ENCODE data around the gene SYT3.

SYT3 gene

DNA sequence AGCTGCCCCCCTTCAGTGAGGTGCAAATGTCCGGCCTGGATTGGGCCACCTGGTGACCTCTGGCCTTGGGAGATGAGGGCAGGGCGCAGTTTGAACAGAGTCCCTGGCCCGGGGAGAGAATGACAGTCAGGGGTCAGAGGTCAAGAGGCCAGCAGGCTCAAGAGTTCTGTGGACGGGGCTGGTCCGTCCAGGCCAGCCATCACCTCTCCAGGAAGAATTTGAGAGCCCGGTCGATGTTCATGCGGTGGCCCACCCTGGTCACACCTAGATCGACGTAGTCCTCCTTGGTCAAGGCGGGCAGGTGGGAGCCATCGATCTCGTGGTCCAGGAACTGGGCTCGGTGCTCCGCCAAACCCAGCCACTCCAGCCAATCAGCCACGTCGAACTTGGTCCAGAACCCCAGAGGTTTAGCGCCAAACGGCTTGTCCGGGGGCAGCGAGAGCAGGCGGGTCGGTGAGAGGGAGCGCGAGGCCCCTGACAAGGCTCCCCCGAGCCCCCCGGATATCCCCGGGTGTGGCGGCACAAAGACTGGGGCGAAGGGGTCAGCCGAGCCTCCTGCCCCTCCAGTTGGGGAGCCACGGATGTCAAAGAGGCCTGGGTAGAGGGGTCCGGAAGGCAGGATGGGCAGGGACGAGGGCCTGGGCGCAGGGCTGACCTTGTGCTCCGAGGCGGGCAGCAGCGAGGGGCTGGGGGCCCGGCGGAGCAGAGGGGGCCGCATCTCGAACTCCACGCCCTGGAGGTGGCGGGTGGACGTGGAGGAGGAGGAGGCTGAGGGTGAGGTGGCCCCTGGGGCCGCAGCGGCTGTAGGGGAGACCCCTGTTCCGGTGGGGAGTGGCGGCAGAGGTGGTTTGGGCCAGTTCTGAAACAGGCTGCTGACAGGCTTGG lies 22.3 kb upstream of the SYT3 start:
- no peak for DNase-seq

- no peak for DNase-seq
Measured at GRCh38 chr19:50661023-50661422, 21.3 kb upstream of the SYT3 start.

GRCh38 chr19:50660088-50660366 lies 20.3 kb upstream of the SYT3 start:
- no peak for DNase-seq

DNA sequence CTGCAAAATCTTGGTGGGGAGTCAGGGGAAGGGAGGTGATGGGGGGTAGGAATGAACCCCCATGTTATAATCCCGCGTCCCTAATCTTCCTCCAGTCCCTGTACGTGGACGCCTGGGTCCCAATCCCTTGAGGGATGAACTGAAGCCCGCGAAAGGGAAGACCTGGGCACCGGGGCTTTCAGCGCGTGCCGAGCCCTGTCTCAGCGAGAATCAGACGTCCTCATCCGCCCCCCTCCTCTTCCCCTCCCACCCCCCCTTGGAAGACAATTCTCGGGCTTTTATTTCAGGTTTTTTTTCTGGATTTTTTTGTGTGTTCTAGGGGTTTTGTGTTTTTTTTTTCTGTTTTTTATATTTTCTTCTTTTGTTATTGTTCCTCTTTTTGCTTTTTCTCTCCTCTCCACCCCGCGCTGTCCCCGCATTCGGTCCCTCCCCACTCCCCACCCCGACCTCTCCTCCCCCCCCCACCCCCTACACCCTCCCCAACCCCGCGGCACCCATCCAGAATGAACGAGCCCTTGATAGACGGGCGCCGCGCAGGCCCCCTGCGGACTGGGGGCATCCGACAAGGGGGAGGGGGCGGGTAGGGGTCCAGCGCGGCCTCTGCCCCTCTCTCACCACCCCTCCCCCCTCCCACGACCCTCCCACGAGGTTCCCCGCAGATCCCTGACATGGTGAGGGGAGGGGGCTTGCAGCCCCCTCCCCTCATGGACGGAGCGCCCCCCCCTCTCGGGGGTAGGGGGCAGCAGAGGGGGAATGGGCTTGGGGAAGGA lies 19.8 kb upstream of the SYT3 start:
- DNase-seq = no peak

GRCh38 chr19:50658441-50659317 lies 19.0 kb upstream of the SYT3 start:
- DNase-seq = peak; percentile 25 to 32

DNA sequence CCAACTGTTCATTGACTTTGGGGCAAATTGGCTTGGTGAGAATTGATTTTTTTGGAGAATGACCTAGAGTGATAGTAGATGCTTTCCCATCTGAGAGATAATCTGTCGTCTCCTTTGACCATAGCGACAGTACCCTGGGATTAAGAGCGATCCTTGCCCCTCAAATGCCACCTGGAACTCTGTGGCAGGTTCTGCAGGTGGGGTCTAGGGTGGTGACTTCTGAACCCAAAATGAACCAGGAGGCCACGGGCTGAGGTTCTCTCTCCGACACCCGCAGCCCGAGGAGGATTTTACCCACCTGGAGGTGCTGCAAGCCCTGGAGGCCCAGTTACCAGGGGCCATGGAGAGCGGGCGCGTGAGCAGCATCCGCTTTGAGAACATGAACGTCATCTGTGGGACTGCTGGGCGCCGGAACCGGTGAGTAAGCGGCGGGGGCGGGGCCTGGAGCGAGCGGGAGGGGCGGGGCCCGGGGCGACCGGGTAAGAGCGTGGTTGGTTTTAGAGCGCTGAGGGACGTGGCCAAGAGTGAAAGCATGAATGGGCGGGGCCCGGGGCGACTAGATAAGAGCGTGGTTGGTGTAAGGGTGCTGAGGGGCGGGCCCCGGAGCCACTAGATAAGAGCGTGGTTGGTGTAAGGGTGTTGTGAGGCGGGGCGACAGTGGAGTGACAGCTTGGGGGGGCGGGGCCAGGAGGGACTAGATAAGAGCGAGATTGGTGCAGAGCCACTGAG lies 18.2 kb upstream of the SYT3 start:
- DNase-seq = peak; percentile 68 to 75

GRCh38 chr19:50657222-50657669 lies 17.6 kb upstream of the SYT3 start:
- no peak for DNase-seq

- DNase-seq = no peak
Measured at GRCh38 chr19:50654882-50655281, 15.2 kb upstream of the SYT3 start.

DNA sequence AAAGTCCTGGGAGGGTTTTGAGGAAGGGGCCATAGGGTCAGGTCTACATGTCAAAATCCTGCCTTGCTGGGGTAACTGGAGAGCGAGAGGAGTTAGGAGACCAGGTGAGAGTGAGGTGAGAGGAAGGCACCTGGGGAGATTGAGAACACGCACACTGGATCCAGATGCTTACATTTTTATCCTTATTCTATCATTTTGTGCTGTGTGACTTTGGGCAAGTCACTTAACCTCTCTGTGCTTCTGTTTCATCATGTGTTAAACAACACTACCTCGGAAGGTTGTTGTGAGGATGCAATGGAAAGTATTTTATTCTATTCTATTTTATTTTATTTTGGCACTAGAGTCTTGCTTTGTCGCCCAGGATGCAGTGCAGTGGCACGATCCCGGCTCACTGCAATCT lies 13.0 kb upstream of the SYT3 start:
- DNase-seq = no peak

DNA sequence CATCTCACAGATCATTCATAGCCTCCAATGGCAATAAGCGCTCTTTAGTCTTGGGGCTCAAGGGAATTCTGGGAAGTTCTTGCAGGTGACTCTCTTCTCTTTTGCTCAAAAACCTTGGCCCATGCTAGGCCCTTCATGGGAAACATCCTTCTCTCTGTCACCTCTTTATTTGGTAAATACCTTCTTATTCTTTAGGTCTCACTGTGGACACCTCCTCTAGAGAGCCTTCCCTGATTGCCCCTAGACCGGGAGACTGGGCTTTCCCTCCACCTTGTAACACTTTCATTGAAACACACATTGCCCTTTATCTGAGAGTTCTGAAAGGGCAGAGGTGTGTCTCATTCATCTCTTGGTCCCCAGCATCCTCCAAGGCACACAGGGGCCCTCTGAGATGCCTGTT lies 11.5 kb upstream of the SYT3 start:
- no peak for DNase-seq

GRCh38 chr19:50649433-50650391 lies 10.0 kb upstream of the SYT3 start, which contains the start of gene C19orf81:
C19orf81 (plus strand) TSS chr19:50649445; CDS start chr19:50649445, 0 bp downstream.
- DNase-seq = no peak

GRCh38 chr19:50648659-50649058 lies 9.0 kb upstream of the SYT3 start:
- no peak for DNase-seq

DNA sequence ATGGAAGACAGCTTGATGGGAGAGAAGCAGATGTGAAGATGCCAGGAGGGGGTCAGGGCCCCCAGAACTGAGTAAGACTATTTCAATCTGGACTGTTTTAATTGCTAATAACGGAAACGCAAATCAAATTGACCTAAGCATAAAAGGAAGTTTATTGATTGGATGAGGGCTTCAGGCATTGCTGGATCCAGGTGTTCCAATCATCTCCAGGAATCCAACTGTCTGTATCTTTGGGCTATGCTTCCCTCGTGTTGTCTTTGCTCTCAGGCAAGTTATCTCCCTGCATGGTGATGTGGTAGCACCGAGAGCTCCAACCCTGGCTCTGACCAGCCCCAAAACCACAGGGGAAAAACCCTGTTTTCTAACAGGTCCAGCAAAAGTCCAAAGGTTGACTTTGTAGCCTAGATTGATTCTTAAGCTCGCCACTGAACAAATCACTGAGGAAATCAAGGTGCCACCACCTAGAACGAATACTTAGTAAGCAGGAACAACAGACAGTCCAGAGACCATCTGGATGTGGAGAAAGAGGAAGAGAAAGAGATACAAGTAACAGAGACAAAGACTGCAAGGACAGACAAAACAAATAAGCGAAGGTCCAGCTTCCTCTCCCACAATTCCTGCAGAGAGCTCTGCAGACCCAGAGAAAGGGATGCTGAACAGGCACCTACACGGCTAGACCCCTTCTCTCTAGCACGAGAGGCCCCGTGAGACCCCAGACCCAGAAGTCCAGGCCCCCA lies 8.4 kb upstream of the SYT3 start:
- DNase-seq = no peak

GRCh38 chr19:50646074-50646807 lies 6.6 kb upstream of the SYT3 start:
- no peak for DNase-seq

- no peak for DNase-seq
Measured at GRCh38 chr19:50645107-50645506, 5.4 kb upstream of the SYT3 start.

- no peak for DNase-seq
Measured at GRCh38 chr19:50644315-50644915, 4.7 kb upstream of the SYT3 start.

DNA sequence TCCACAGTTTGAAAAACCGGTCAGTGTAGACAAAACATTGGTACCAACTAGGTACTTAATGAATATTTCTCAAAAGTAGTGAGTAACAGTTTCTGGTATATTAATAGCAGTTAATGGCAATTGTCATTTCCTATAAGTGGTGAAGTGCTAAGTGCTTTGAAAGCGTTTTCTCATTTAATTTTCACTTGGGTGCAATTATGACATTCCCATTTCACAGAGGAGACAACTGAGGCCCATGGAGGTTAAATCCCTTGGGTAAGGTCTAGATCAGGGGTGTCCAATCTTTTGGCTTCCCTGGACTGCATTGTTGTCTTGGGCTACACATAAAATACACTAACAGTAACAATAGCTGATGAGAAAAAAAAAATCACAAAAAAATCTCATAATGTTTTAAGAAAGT lies 687 bp upstream of the SYT3 start:
- no peak for DNase-seq

DNA sequence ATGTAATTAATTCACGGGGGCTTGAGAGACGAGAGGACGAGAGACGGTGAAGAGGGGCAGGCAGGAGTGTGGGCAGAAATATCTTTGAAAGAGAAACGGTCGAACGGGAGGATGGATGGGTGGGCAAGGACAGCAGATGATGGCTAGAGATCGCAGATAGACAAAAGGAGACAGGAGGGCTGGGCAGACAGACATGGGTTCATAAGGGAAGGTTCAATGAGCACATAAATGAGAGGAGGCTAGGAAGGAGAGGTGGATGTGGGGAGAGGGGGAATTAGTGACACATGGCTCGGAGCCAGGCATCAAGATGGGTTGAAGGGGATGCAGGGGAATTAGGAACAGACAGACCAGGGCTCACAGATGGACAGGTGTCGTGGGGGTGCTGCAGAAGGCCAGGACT lies 1.1 kb downstream of the SYT3 start:
- no peak for DNase-seq

- DNase-seq = no peak
Measured at GRCh38 chr19:50636317-50637085, 3.2 kb downstream of the SYT3 start.
